GM12874 (cell line): ENCODE results near the gene PGAM2.

Experiments used
- TF ChIP-seq, protein P1 (sequence below): IDR thresholded peaks from 2 replicates; pipeline ENCODE4 v1.5.1; 2011; ENCODE audit warnings: low read depth, mild to moderate bottlenecking, control low read depth, low read length, moderate library complexity; ENCODE audit not compliant: insufficient read depth

Gene PGAM2

DNA sequence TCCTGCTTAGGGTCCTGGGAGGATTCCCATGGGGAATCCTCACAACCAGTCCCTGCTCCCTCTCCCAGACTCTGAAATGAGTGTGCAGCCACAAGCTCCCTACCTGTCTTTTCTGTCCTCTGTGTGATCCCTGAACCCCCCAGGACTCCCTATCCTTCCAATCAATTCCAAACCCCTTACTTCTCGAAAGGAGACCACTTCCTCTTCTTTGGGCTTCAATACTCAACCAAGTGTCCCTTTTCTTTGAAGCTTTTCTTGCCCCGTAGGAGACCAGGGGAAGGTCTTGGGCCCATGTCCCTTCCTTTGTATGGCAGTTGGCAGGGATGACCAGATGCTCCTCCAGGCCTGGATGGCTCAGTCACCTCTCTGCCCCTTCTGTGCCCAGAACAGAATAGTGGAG, 40.5 kb upstream of the PGAM2 start:
- TF ChIP-seq, protein P1, sequence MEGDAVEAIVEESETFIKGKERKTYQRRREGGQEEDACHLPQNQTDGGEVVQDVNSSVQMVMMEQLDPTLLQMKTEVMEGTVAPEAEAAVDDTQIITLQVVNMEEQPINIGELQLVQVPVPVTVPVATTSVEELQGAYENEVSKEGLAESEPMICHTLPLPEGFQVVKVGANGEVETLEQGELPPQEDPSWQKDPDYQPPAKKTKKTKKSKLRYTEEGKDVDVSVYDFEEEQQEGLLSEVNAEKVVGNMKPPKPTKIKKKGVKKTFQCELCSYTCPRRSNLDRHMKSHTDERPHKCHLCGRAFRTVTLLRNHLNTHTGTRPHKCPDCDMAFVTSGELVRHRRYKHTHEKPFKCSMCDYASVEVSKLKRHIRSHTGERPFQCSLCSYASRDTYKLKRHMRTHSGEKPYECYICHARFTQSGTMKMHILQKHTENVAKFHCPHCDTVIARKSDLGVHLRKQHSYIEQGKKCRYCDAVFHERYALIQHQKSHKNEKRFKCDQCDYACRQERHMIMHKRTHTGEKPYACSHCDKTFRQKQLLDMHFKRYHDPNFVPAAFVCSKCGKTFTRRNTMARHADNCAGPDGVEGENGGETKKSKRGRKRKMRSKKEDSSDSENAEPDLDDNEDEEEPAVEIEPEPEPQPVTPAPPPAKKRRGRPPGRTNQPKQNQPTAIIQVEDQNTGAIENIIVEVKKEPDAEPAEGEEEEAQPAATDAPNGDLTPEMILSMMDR, result no peak

DNA sequence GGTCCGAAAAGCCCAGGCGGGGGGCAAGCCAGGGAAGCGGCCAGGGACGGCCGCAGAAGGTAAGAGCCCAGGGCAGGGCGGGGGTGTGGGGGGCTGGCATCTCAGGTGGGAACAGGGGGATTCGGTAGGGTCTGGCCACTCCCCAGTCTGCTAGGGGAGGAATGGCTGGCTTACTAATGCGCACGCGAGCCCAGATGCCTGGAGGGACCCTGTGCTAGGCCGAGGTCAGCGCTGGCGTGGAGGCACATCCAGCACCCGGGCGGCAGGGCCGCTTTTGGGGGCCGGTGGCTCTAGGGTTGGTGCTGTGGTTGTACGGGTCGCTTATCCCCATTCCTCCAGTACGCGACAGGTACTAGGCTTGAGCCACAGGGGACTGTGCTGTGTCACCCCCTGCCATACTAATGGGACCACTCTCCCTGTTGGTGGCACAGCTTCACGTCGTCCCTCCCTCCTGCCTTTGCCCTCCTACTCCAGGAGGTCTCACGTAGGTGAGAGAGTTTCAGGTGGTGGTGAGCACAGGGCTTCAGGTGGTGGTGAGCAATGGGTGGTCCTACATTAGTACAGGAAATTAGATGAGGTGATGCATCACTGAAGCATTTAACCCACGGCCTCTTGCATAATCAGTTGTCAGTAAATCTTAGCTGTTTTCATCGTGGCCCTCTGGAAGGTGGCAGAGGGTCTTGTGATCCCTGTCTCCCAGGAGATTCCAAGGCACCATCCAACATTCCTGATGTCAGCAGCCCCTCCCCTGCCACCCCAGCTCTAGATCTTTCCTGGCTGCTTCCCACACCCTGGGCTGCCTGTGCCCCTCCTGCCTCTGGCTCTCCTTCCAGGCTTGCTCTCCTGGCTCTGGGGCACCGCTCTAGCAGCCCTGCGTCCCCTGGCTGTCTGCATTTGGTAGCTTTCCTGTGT, 39.7 kb upstream of the PGAM2 start:
- TF ChIP-seq, protein P1, result no peak

DNA sequence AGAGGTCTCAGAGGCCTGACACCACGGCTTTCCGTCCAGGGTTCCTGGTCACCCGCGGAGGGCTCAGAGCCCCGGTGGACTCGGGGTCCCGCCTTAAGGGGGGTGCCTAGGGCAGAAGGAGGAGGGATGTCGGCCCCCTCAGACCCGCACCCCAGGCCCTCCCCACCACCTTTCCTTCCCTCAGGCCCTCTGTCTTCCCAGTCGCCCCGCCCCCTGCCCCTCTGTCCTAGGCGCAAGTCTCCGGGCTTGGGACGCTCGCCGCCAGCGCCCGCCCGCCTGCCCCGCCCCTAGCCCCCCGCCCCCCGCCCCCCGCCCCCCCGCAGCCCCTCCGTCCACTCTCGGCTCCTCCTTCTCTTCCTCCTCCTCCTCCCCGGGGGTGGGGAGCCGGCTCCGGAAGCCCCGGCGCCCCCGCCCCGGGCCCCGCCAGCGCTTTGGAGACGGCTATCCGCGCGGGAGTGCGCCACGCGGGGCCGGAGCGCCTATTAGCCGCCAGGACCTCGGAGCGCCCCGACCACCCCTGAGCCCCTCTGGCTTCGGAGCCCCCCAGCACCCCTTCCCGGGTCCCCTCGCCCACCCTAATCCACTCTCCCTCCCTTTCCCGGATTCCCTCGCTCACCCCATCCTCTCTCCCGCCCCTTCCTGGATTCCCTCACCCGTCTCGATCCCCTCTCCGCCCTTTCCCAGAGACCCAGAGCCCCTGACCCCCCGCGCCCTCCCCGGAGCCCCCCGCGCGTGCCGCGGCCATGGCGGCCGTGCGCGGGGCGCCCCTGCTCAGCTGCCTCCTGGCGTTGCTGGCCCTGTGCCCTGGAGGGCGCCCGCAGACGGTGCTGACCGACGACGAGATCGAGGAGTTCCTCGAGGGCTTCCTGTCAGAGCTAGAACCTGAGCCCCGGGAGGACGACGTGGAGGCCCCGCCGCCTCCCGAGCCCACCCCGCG, 38.8 kb upstream of the PGAM2 start, which contains the start of gene AEBP1:
TSS of gene AEBP1 (plus strand) at position 423 of the 937 bp plus-strand sequence. CDS start at position 744, 321 bp downstream.
- TF ChIP-seq, protein P1, result no peak

DNA sequence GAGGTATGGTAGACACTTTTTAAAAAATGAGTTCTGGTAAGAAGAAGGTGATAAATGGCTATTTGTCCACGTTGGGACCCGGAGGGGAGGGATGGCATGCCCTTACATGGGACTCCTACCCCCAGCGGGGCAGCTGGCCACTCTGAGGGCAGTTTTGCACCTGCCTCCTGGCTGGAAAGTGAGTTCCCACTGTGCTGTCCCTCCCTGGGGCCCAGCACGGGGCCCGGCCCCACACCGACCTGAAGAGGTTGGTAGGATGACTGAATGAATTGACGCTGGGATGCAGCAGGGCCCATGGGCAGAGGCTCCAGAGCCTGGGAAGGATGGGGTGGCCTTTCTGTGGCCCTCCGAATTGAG, 38.2 kb upstream of the PGAM2 start:
- TF ChIP-seq, protein P1, result no peak

DNA sequence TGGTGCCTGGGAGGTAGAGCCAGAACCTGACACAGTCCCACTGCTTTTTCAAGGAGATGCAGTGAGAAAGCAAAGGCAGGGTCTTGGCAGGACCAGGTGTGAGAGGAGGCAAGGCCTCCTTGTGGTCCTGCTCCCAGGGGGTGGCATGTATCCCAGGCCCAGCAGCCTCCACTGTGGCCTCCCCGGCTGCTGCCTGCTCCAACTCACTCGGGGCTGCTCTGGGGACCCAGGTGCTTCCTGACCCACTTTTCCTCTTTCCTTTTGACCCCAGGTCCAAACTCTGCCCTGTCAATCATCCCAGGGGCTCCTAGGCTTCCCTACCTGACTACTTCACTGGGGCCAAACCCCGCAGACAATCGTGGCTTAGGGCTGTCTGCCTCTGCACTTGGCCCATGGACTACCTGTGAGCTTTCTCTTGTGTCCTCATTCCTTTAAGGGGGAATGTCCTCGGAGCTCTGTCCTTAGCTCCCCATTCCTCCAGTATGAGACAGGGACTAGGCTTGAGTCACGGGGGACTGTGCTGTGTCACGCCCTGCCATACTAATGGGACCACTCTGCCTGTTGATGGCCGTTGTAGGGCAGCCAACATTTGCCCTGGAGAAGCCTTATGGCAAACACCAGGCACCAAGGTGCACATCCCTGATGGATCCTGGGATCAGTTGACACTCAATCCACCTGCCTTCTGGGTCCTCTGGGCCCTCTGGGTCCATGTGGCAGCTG, 37.6 kb upstream of the PGAM2 start:
- TF ChIP-seq, protein P1, result no peak

DNA sequence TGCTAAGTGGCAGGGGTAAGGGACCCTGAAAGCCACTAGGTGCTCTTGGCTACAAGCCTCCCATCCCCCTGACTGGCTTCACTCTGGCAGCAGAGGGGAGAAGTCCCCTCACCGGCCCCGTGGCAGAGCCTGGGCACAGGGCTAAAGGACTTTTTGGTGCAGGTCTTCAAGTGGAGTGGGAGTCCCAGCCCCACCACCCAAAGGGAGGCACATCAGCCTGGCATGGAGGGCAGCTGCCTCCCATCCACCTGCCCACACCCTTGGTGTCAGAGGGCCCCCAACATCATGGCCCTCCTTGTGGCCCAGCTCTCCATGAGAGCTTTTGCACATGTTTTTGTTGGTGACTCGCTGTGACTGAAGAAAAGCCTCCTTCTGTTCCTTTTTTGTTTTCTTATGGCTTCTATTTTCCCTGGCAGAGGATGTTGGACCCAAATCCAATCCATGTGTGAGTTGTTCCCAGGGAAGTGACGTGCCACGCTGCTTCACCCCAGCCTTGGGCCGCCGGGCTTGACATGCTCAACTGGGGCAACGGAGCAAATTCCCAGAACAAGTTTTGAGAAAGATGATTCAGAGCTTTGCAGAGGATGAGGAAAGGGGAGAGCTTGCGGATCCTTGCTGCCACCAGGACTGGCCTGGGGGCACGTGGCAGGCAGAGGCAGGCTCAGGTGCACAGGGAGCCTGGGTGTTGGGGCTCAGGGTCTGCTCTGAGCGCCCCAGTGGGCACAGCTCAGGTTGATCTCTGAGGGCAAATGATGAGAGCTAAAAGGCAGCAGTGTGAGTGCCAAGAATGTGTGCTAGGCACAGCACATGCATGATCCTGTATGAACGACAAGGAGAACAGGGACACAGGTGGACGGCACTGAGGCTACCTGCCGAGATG, 36.8 kb upstream of the PGAM2 start:
- TF ChIP-seq, protein P1, result no peak
